AG09319 (cell line): ENCODE results near the gene ZNF611.
"Not testable (repeated sequence)": the region's sequence is repeated elsewhere in the genome, so short reads cannot be mapped to it uniquely, and the experiment has no call there.

Experiments
- DNase-seq: peaks from one replicate; pipeline ENCODE4 v3.0.0-alpha.2; 2010; ENCODE audit warnings: low read depth; ENCODE audit errors: extremely low read depth
- TF ChIP-seq, protein P1 (sequence below): IDR thresholded peaks from 2 replicates; pipeline ENCODE4 v1.5.1; 2011; ENCODE audit warnings: low read depth, mild to moderate bottlenecking, inconsistent platforms, low read length, moderate library complexity

Gene ZNF611

DNA sequence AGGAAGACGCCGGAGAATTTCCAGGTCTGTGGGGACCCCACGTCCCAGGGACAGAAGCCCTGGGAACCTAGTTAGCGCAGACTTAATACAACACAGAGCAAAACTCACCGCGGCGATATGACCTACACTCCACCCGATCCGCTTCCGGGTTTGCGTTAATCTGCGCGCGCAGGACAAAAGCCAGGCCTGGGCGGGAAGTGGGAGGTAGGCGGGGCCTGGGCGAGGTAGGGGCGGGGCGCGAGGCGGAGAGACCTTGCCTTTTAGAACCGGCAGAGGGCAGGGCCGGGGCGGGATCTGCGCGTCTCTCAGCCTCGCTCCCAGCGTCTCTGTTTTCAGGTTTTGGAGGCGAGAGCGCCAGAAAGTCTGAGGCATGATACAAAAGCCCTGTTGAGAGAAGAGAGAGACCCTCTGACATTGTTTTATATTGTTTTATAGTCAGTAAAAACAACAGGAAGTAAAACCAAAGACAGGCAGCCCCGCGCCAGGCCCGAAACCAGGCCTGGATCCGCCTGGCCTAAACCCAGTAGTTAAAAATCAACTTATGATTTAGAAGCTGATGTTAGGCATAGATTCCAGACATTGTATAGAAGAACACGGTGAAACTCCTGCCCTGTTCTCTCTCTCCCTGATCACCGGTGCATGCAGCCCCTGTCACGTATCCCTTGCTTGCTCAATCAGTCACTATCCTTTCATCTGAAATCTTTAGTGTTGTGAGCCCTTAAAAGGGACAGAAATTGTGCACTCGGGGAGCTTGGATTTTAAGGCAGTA lies at the start of gene ZNF611:
TSS of gene ZNF611 (minus strand) at position 152 of the 769 bp plus-strand sequence. CDS start 19,150 bp downstream, outside the sequence.
- peak; percentile 84 for DNase-seq
- TF ChIP-seq, protein P1, sequence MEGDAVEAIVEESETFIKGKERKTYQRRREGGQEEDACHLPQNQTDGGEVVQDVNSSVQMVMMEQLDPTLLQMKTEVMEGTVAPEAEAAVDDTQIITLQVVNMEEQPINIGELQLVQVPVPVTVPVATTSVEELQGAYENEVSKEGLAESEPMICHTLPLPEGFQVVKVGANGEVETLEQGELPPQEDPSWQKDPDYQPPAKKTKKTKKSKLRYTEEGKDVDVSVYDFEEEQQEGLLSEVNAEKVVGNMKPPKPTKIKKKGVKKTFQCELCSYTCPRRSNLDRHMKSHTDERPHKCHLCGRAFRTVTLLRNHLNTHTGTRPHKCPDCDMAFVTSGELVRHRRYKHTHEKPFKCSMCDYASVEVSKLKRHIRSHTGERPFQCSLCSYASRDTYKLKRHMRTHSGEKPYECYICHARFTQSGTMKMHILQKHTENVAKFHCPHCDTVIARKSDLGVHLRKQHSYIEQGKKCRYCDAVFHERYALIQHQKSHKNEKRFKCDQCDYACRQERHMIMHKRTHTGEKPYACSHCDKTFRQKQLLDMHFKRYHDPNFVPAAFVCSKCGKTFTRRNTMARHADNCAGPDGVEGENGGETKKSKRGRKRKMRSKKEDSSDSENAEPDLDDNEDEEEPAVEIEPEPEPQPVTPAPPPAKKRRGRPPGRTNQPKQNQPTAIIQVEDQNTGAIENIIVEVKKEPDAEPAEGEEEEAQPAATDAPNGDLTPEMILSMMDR, result peak; percentile 63

DNA sequence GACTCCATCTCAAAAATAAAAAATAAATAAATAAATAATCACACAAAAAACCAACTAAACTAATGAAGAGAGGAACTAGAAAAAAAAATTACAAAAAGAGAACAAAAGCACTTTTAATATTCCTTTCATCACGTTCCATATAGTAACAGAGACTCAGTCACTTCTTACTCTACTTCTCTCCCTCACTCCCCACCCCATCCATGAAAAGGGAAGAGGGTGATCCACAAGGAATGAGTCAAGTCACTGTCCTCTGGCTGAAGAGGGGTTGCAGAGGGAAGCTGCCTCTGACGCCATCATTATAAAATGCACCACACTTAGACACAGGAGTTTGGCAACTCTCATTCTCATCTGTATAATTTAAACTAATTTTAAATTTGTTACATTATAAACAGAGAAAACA lies 48.0 kb upstream of the ZNF611 start:
- DNase-seq, result not testable (repeated sequence)

DNA sequence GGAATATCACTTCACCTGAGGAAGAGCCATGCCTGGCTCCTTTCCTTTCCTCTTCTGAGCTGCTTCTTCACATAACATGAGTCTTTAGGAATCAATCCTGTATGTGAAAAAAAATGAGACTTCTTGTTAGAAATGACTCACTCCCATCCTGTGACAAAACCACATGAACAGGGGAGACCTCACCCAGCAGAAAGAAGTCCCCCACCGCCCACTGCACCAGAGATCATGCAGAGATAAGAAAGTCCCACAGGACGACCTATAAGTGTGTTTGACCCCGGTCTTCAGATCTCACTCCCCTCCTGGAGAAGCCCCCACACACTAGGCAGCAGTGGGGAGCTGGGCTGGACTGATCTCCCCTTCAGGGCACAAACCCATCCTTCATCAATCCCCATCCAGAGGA lies 44.0 kb upstream of the ZNF611 start:
- TF ChIP-seq, protein P1, result no peak

DNA sequence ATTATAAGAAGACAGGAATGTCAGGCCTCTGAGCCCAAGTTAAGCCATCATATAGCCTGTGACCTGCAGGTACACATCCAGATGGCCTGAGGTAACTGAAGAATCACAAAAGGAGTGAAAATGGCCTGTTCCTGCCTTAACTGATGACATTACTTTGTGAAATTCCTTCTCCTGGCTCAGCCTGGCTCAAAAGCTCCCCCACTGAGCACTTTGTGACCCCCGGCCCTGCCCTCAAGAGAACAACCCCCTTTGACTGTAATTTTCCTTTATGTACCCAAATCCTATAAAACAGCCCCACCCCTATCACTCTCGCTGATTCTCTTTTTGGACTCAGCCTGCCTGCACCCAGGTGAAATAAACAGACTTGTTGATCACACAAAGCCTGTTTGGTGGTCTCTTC lies 21.6 kb upstream of the ZNF611 start:
- DNase-seq, result not testable (repeated sequence)

More for the DNA sequence above, 44.0 kb upstream of the ZNF611 start:
- no peak for DNase-seq

DNA sequence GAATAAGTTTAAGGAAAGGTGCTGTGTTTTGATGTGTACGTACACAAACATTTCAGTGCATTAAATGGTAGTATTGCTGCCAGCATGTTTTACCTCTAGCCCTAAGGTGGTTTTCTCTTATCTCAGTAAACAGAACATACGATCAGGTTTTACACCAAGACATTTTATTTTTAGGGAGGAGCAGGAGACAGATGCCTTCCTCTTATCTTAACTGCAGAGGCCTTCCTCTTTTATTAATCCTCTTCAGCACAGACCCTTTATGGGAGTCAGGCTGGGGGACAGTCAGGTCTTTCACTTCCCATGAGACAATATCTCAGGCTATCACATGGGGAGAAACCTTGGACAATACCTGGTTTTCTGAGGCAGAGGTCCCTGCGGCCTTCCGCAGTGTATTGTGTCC lies 14.9 kb upstream of the ZNF611 start:
- TF ChIP-seq, protein P1, result no peak

DNA sequence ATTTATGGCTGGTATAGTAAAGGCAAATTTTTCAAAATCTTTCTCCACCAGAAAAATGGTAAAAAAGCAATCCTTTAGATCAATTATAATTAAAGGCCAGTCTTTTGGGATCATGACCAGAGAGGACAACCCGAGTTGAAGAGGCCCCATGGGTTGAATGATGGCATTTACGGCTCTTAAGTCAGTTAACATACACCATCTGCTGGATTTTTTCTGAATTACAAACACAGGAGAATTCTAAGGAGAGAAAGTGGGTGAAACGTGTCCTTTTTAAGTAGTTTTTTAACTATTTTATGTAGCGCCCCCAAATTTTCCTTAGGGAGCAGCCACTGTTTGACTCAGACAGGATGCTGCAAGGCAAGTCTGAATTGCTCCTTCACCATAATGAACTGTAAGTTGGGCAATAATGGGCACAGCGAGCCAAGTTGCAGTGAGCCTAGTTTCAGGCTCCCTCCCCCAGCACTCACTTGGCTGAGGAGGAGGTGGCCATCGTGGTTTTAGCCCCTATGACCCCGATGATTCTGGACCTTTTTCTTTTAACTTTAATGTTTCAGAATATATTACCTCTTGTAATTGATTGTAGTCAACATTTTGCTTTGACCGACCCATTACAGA lies 13.6 kb upstream of the ZNF611 start:
- DNase-seq, result peak; percentile 10
- TF ChIP-seq, protein P1, result peak; percentile 19

More for the DNA sequence above, 14.9 kb upstream of the ZNF611 start:
- DNase-seq, result no peak

DNA sequence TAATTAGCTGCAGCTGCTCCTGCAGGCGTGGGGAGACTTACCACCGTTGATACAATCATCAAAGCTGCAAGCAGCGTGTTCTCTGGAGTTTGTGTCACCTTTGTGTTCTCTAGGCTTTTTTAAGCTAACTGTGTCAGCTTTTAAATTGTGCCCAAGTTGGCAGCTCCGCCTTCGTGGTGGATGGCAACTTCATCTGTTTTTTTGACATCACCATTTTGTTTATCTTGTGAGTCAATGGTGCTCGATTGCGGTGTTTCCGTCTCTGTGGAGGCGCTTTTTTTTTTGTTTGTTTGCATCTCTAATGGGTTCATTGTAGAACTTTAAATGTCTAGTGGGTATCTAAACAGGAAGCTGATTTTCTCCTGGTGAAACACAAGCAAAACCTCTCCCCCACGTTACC lies 11.1 kb upstream of the ZNF611 start:
- not testable (repeated sequence) for DNase-seq

DNA sequence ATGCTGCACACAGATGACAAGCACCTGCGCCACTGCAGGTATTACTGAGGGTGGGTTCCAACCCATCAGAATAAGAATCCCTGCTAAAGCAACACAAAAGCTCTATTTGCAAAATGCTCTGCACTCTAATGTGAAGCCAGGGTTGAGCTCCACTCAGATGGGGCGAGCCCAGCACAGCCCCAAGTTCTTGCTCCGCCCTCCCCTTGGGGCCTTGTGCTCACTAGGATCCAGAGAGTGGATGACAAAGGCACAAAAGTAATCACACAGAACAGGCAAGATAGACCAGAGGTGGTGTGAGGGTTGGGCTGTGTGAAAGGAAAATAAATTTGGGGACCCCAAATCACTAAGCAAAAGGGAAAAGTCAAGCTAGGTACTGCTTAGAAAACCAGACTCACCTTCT lies 8.2 kb upstream of the ZNF611 start:
- no peak for DNase-seq

More for the DNA sequence above, 8.2 kb upstream of the ZNF611 start:
- TF ChIP-seq, protein P1, result no peak
